NCI-H2196 treated with DMSO at 0.1 percent for 48 hours (cell line): ENCODE data around the gene MAPK8IP2.
"Not testable (repeated sequence)": the region's sequence is repeated elsewhere in the genome, so short reads cannot be mapped to it uniquely, and the experiment has no call there.

Experiments
- DNase-seq: peaks from one replicate; lab custom pipeline; 2025; ENCODE audit not compliant: unreplicated experiment; lab: John Stamatoyannopoulos, UW

MAPK8IP2 gene

DNA sequence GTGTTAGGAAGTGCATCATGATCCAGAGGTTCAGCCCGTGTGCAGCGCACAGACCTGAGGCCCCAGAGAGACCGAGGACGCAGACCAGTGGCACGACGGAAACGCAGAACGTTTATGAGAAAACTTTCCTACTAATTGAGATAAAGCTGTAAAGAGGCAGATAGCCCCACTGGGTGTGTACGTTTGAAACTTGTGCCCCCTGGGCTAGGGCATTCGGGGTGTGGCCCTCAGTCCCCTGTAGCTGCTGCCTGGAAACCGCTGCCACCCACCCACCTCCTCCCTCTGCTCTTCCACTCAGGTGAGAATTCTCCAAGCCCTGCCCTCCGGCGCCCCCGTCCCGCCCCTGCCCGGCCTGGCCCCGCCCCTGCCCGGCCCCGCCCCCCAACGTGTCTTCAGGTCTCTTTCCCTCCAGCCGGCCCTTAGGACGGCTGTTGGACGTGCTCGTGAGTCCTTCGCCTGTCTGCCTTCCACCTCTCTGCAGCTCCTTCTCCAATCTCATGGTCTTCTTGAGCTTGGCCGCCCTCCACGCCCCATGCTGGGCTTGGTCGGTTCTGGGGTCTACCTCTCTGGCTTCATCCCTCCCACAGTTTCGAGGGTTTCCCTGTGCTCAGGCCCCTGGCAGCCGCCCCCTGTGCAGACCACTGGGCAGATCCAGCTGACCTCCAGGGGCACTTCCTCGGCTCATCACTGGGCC lies 12.1 kb downstream of the MAPK8IP2 start:
- DNase-seq: no peak

DNA sequence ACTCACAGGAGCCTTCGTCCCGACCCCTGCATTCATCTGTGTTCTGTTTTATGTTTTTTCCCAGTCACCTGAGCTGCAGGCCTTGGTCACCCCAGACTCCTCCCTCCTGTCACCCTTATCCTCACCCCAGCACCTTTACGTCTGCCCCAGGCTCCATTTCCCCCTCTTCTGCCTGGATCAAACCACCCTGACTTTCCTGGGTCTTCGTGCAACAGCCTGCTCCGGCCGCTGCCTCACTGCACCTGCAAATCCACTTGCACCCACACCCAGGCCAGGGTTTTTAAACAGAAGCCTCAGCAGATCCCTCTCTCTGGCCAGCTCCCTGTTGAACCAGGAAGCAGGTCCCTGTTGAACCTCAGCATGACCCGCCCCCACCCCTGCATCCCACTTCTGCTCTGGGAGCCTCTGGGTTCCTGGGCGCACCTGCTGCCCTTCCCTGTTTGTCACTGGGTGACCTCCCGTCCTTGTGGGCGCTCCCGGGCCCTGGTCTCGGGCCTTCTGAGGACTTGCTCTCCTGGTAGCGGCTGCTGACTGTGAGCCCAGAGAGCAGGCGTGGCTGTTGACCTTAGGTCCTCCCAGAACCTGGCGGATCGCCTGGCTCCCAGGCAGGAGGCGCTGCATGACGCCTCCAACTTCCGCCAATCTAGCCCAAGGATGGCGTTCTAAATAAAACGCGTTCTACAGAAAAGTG lies 12.8 kb downstream of the MAPK8IP2 start:
- peak; percentile 75 for DNase-seq

DNA sequence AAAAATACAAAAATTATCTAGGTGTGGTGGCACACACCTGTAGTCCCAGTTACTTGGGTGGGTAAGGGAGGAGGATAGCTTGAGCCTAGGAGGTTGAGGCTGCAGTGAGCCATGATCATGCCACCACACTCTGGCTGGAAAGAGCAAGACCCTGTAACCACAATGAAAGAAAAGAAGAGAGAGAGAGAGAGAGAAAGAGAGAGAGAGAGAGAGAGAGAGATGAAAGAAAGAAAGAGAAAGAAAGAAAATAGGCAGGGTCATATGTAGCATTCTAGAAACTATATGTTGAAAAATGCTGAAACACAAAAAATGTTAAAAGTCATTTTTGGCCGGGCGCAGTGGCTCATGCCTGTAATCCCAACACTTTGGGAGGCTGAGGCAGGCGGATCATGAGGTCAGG lies 13.7 kb downstream of the MAPK8IP2 start:
- DNase-seq: not testable (repeated sequence)

- DNase-seq: no peak
Observed at GRCh38 chr22:50620593-50621355, 20.2 kb downstream of the MAPK8IP2 start.

DNA sequence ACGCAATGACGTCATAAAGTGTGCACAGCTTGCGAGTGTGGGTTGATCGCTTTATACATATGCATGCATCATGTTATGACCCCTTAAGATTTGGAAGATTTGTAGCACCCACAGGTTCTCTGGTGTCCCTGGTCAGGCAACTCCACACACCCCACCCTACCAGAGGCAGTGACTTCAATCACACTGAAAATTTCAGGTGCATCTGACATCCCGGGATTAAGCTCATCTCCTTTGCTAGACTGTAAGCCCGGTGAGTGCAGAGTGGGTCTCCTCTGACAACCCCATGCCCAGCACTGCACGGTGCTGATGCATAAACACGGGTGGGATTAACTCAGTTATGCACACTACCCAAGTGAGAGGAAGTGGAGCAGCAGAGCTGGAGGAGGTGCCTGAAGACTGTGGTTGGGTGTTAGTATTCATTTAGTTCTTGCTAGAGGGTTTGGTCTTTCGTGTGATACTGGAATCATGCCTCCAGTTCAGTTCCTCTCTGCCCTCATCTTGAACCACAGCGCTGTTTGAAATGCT lies 20.8 kb downstream of the MAPK8IP2 start:
- DNase-seq: no peak

DNA sequence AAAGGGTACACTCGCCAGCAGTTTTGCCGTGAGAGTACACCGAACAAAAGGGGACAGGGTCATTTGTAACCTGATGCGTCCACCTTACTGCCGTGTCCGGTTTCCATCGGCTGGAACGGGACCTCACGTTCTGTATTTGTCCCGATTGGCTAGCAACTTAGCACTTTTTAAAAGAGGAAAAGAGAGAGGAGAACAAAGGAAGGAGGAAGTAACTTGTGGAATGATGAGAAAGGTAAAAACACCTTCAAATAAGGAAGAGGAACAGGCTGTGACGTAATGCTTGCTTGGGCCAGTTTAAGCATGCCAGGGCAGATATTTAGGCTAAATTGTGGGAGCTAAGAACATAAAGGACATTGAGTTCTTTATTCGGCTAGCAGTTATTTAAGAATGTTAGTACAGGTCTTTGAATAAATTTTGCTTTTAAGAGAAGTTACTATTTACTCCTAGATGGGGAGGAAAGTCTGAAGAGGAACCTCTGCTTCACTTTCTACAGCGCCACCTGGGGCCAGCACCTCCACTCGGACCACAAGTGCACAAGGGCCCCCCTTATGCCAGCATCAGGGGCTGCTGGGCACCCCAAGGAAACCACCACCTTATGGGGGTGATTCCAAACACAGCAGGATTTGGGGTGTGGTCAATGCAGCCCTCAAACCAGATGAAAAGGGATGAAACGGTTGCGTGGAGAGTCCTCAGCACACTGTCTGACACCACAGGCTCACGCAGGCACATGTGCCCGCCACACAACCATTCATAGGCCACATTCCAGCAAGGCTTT lies 21.5 kb downstream of the MAPK8IP2 start:
- no peak for DNase-seq

DNA sequence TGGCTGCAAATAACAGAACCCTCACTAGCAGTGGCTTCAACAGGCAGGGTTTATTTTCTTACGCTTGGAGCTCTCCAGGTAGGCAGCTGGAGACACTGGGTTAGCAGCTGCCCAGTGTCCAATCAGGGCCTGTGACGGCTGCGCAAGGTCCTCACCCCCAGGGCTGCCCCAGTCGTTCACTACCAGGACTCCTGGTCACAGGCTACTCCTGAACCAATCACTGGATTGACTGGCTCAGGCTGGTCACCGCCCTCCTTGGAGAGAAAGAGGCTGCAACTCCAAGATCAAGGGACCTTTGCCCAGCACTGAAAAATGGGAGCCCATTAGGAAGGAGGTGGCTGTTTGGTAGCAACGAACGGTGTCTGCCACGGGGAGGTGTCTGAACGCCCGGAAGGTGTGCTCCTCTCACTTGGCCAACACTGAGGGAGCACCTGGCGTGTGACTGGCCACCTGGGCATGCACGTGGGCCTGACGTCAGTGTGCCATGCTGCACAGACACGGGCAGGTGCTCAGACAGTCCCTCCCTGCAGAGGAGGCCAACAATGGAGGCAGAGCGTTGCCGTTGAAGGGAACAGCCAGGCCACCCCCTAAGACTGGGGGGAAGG lies 22.2 kb downstream of the MAPK8IP2 start:
- peak; percentile 71 for DNase-seq

- DNase-seq: no peak
Observed at GRCh38 chr22:50624347-50625130, 23.9 kb downstream of the MAPK8IP2 start.

DNA sequence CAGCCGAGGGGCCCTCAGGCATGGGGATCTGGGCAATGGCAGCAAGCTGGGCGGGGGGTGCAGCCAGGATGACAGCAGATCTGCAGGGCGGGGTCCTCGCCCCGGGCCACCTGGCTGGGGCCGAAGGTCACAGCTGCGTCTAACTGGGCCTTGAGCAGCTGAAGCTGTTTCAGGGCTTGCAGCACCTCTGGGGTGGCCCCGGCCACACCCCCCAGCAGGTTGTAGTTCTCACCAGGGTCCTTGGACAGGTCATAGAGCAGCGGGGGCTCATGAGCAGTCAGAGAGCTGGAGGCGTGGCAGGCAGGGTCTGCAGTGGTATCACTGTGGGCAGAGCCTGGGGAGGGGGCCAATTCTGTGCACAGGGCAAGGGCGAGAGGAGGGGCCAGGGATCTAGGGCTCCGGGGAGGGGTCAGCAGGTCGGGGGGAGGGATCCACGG lies 24.6 kb downstream of the MAPK8IP2 start:
- DNase-seq: no peak

GRCh38 chr22:50625568-50626313 lies 25.1 kb downstream of the MAPK8IP2 start:
- no peak for DNase-seq

- DNase-seq: no peak
Observed at GRCh38 chr22:50626314-50626849, 25.8 kb downstream of the MAPK8IP2 start.

GRCh38 chr22:50626850-50627641 lies 26.5 kb downstream of the MAPK8IP2 start:
- DNase-seq: no peak

- DNase-seq: peak; percentile 37
Observed at GRCh38 chr22:50627642-50628542, 27.3 kb downstream of the MAPK8IP2 start, which contains the start of gene ARSA. ARSA (minus strand) TSS chr22:50628152; CDS start chr22:50627779, 373 bp downstream.

DNA sequence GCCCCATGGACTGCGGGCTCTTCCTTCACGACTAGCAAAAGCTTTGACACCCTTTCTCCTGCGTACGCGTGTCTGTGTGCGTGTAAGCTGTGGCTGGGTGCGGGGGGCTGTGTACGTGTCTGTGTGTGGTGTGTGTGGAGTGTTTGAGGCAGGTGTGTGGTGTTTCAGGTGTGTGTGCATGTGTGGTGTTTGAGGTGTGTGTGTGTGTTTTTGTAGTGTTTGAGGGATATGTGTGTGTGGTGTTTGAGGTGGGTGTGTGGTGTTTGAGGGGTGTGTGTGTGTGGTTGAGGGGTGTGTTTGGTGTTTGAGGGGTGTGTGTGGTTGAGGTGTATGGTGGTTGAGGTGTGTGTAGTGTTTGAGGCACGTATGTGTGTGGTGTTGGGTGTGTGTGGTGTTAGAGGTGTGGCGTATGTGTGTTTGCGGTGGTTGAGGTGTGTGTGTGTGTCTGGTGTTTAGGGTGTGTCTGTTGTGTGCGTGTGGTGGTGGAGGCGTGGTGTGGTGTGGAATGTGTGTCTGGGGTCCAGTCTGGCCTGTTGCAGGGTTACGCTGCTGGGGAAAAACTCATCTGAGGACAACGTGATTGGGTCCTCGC lies 28.0 kb downstream of the MAPK8IP2 start:
- DNase-seq: no peak

DNA sequence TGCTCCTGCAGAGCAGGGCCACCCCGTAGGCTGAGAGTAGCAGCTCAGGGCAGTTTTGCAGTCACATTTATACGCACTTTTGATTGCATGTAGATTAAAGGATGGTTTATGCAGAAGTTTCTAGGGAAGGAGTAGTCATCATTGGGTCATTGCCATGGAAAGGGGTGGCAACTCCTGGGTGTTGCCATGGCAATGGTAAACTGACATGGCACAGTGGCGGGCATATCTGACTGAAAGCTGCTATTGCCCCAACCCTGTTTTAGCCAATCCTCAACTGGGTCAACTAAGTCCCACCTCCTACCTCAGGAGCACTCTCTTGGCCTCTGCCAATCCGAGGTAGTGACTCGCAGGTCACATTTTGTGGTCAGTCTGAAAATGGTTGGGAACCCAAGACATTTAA lies 29.8 kb downstream of the MAPK8IP2 start:
- no peak for DNase-seq

GRCh38 chr22:50633086-50633485 lies 32.5 kb downstream of the MAPK8IP2 start:
- DNase-seq: no peak
